ENCODE measurements around the gene PRTN3. TPM values are rescaled to one million over a fixed set of nuclear protein-coding genes. Genes with fewer than 3 reads are reported as not detected.
A peak's percentile ranks its signal among the peaks of the same experiment; 100 is the strongest.

PRTN3 gene
- total RNA-seq, 2 donors from 2014 or later, result not detected

- Histone ChIP-seq H3K36me3 (ENCODE audit: control insufficient read depth, insufficient read depth, low read length) (peaks cover 5% of the 10 kb centered on the region), H3K4me1 (ENCODE audit: control insufficient read depth, insufficient read depth, low read length) (no peaks in the 10 kb centered on the region), H3K4me3 (ENCODE audit: low read length) (no peak overlapping the region), H3K27me3 (ENCODE audit: control insufficient read depth, insufficient read depth, low read length, poor library complexity, severe bottlenecking) (peaks cover 25% of the 10 kb centered on the region), H3K9me3 (ENCODE audit: control insufficient read depth, low read length) (no peaks in the 10 kb centered on the region), H3K9ac (ENCODE audit: extremely low read depth, low read length, poor library complexity, severe bottlenecking) (no peak overlapping the region), H3K27ac (ENCODE audit: low read depth, low read length) (no peak overlapping the region)
- peaks cover 42% of the 10 kb centered on the region for H3K27me3 Mint-ChIP-seq (ENCODE audit: insufficient read depth)
- no peak for TF ChIP-seq CTCF (conservative IDR thresholded peaks at IDR 0.05)
- peaks cover 9% of the 10 kb centered on the region for H3K36me3 Mint-ChIP-seq (ENCODE audit: low read depth)
- no peak overlapping the region for H3K27ac Mint-ChIP-seq
- WGBS, 2 experiments (ENCODE audit: insufficient coverage in 1 of 2, insufficient read length in 1 of 2), result 42 to 47% methylated on average over 26 to 48 of the region's 48 CpGs
- DNase-seq, result peak; percentile 95
- H3K4me3 Mint-ChIP-seq, result no peak overlapping the region
- peaks cover 5% of the 10 kb centered on the region for H3K4me1 Mint-ChIP-seq
- H3K9me3 Mint-ChIP-seq, result no peaks in the 10 kb centered on the region
Measured at GRCh38 chr19:862581-863314, 21.9 kb downstream of the PRTN3 start.

GRCh38 chr19:863315-863620 lies 22.5 kb downstream of the PRTN3 start:
- Mint-ChIP-seq H3K4me1 (peaks cover 5% of the 10 kb centered on the region), H3K9me3 (no peaks in the 10 kb centered on the region), H3K27ac (no peak overlapping the region), H3K27me3 (ENCODE audit: insufficient read depth) (peaks cover 39% of the 10 kb centered on the region), H3K36me3 (ENCODE audit: low read depth) (peaks cover 9% of the 10 kb centered on the region), H3K4me3 (no peak overlapping the region)
- no peak for DNase-seq
- H3K4me1 ChIP-seq (ENCODE audit: control insufficient read depth, insufficient read depth, low read length), result no peaks in the 10 kb centered on the region
- H3K27ac ChIP-seq (ENCODE audit: low read depth, low read length), result no peak overlapping the region
- no peaks in the 10 kb centered on the region for H3K9me3 ChIP-seq (ENCODE audit: control insufficient read depth, low read length)
- TF ChIP-seq CTCF (conservative IDR thresholded peaks at IDR 0.05), result no peak
- 84 to 93% methylated on average over 2 to 7 of the region's 7 CpGs for WGBS, 2 experiments (ENCODE audit: insufficient coverage in 1 of 2, insufficient read length in 1 of 2)
- H3K27me3 ChIP-seq (ENCODE audit: control insufficient read depth, insufficient read depth, low read length, poor library complexity, severe bottlenecking), result peaks cover 25% of the 10 kb centered on the region
- H3K36me3 ChIP-seq (ENCODE audit: control insufficient read depth, insufficient read depth, low read length), result peaks cover 9% of the 10 kb centered on the region
- no peak overlapping the region for H3K9ac ChIP-seq (ENCODE audit: extremely low read depth, low read length, poor library complexity, severe bottlenecking)
- no peak overlapping the region for H3K4me3 ChIP-seq (ENCODE audit: low read length)

GRCh38 chr19:866769-867300 lies 26.0 kb downstream of the PRTN3 start:
- TF ChIP-seq CTCF (conservative IDR thresholded peaks at IDR 0.05), result no peak
- Mint-ChIP-seq H3K27me3 (ENCODE audit: insufficient read depth) (peaks cover 12% of the 10 kb centered on the region), H3K36me3 (ENCODE audit: low read depth) (peaks cover 28% of the 10 kb centered on the region), H3K4me3 (no peak overlapping the region), H3K4me1 (peaks cover 5% of the 10 kb centered on the region), H3K27ac (no peak overlapping the region), H3K9me3 (peaks cover 3% of the 10 kb centered on the region)
- H3K36me3 ChIP-seq (ENCODE audit: control insufficient read depth, insufficient read depth, low read length), result peaks cover 18% of the 10 kb centered on the region
- no peak overlapping the region for H3K27ac ChIP-seq (ENCODE audit: low read depth, low read length)
- 88 to 90% methylated on average over 7 to 38 of the region's 38 CpGs for WGBS, 2 experiments (ENCODE audit: insufficient coverage in 1 of 2, insufficient read length in 1 of 2)
- H3K9ac ChIP-seq (ENCODE audit: extremely low read depth, low read length, poor library complexity, severe bottlenecking), result no peak overlapping the region
- H3K27me3 ChIP-seq (ENCODE audit: control insufficient read depth, insufficient read depth, low read length, poor library complexity, severe bottlenecking), result no peaks in the 10 kb centered on the region
- no peak overlapping the region for H3K4me3 ChIP-seq (ENCODE audit: low read length)
- no peaks in the 10 kb centered on the region for H3K4me1 ChIP-seq (ENCODE audit: control insufficient read depth, insufficient read depth, low read length)
- H3K9me3 ChIP-seq (ENCODE audit: control insufficient read depth, low read length), result no peaks in the 10 kb centered on the region
- DNase-seq, result peak; percentile 47
